ENCODE data around the gene TMEM109. TPM values are rescaled to one million over a fixed set of nuclear protein-coding genes. Genes with fewer than 3 reads are reported as not detected.

Gene TMEM109
- total and polyA plus RNA-seq, 2 of the 8 experiments (the other 6 are each of a cell fraction or from before 2014, with no cell fraction given), result 27.3 to 30.3 TPM

GRCh38 chr11:60924110-60924905, 10.3 kb downstream of the TMEM109 start, which contains the start of gene TMEM132A:
Gene TMEM132A (plus strand): TSS chr11:60924460. CDS start chr11:60924634, 174 bp downstream.
- peak within 1 kb of the TSS; percentile 6; the same call in 1 of the 2 replicates for H2BK15ac ChIP-seq (ENCODE audit: low read length)
- ChIA-PET POLR2A (ENCODE audit: partially characterized antibody) (interaction anchor here (0.7 to 5.7 kb wide), 8 partner anchors 10 to 33 kb away, joined by 3 to 26 read pairs (median 4); partner anchors contain the start of gene TMEM109), CTCF (ENCODE audit: partially characterized antibody) (interaction anchor here (0.8 to 1.9 kb wide), 6 partner anchors 8 to 93 kb away, joined by 3 to 7 read pairs (median 4); no protein-coding TSS in a partner anchor)
- peaks cover 11% of the 10 kb centered on the region for H3K79me1 ChIP-seq (ENCODE audit: low read depth, low read length)
- H3K9me3 ChIP-seq (ENCODE audit: insufficient read depth in 2 of 2, low read depth in 1 of 2, low read length in 1 of 2), result no peaks in the 10 kb centered on the region
- peaks cover 5 to 14% (median 5%) of the 10 kb centered on the region in 4 experiments; a peak in 6 of 7 replicates for H3K4me1 ChIP-seq (replicated peaks in 1 of 4; ENCODE audit: control insufficient read depth in 3 of 4, insufficient read depth in 4 of 4, low read length in 3 of 4)
- peak within 1 kb of the TSS; percentile 87 for H3K4ac ChIP-seq (replicated peaks; ENCODE audit: insufficient read length, low read depth, low read length)
- H3K23me2 ChIP-seq (ENCODE audit: low read depth, low read length), result peaks cover 11% of the 10 kb centered on the region; the same call in 1 of the 2 replicates
- DNase-seq (ENCODE audit: low read depth in 1 of 2, low spot score in 2 of 2) (peak in 1 of 2 experiments; percentile 90), FAIRE-seq (no peak)
- H3K27me3 ChIP-seq (replicated peaks in 1 of 4; ENCODE audit: control insufficient read depth in 3 of 4, extremely low read depth in 1 of 4, insufficient read depth in 3 of 4, low read length in 3 of 4), result peaks cover 0 to 3% (median 0%) of the 10 kb centered on the region in 4 experiments; a peak in 1 of 7 replicates
- H3K18ac ChIP-seq (ENCODE audit: extremely low read depth, low read length), result peak within 1 kb of the TSS; percentile 73
- 0 out of 2 replicates have a peak within 1 kb of the TSS, but pooled peaks have one; percentile 44 for H2BK5ac ChIP-seq (ENCODE audit: low read depth, low read length)
- no peak within 1 kb of the TSS for H2BK120ac ChIP-seq (replicated peaks; ENCODE audit: low read depth, low read length)
- H3K56ac ChIP-seq (replicated peaks; ENCODE audit: insufficient read length, low read depth, low read length), result peak within 1 kb of the TSS; percentile 72
- no peak within 1 kb of the TSS for H2BK20ac ChIP-seq (ENCODE audit: low read length)
- 6% methylated on average over 27 of the region's 69 CpGs; no CpG with 5 or more reads in 1 of the 2 experiments for WGBS, 2 experiments (ENCODE audit: extremely low coverage in 1 of 2, insufficient coverage in 1 of 2, insufficient read length in 1 of 2, insufficient replicate concordance in 2 of 2, low coverage in 1 of 2, low lambda C conversion rate in 2 of 2, missing lambda C conversion rate in 1 of 2)
- H3K4me2 ChIP-seq (ENCODE audit: insufficient read depth in 1 of 2, low read depth in 2 of 2, low read length in 2 of 2), result peak within 1 kb of the TSS; percentile 68 to 91
- H4K91ac ChIP-seq (replicated peaks; ENCODE audit: insufficient read length, low read length), result peak within 1 kb of the TSS; percentile 59
- H4K5ac ChIP-seq (ENCODE audit: insufficient read length, low read depth, low read length), result no peak within 1 kb of the TSS
- peaks cover 0 to 3% of the 10 kb centered on the region in 2 experiments; a peak in 1 of 4 replicates for H3K79me2 ChIP-seq (ENCODE audit: control insufficient read depth in 1 of 2, insufficient read depth in 2 of 2, low read length in 2 of 2)
- H3K4me3 ChIP-seq (ENCODE audit: extremely low read depth in 1 of 4, insufficient read depth in 2 of 4, low read depth in 3 of 4, low read length in 4 of 4), result peak within 1 kb of the TSS; percentile 70 to 95 (median 77)
- no peak within 1 kb of the TSS for H3K23ac ChIP-seq (ENCODE audit: insufficient read length)
- H2AFZ ChIP-seq (ENCODE audit: low read length), result peak within 1 kb of the TSS; percentile 61
- peaks cover 9 to 15% of the 10 kb centered on the region in 2 experiments for H4K20me1 ChIP-seq (replicated peaks in 1 of 2; ENCODE audit: control insufficient read depth in 1 of 2, insufficient read depth in 2 of 2, low read length in 2 of 2)
- H3K36me3 ChIP-seq (ENCODE audit: control insufficient read depth in 2 of 4, insufficient read depth in 4 of 4, low read length in 3 of 4), result peaks cover 5 to 27% (median 14%) of the 10 kb centered on the region in 4 experiments; a peak in 7 of 8 replicates
- no peak within 1 kb of the TSS for H3K14ac ChIP-seq (ENCODE audit: insufficient read length)
- peak within 1 kb of the TSS; percentile 71 for H4K8ac ChIP-seq (ENCODE audit: extremely low read depth, insufficient read depth, low read length)
- H3K9ac ChIP-seq (replicated peaks in 1 of 4; ENCODE audit: extremely low read depth in 1 of 4, low read depth in 3 of 4, low read length in 3 of 4), result peak within 1 kb of the TSS; percentile 34 to 86 (median 46)
- H2BK12ac ChIP-seq (ENCODE audit: low read depth, low read length), result peak within 1 kb of the TSS; percentile 43; the same call in 1 of the 2 replicates
- no peak within 1 kb of the TSS; the same call in 1 of the 2 replicates for H3K27ac ChIP-seq (ENCODE audit: low read depth, low read length)
- H2AK5ac ChIP-seq (ENCODE audit: low read depth, low read length), result peak within 1 kb of the TSS; percentile 6; the same call in 1 of the 2 replicates
- peak; percentile 95 for TF ChIP-seq FOSL1 (IDR thresholded peaks at IDR 0.05; ENCODE audit: insufficient read depth, low read depth, low read length)
- TF ChIP-seq SRF (IDR thresholded peaks at IDR 0.05; ENCODE audit: low read depth, low read length), result no peak
- 0 out of 2 replicates have a peak, but pooled peaks have one; percentile 31 for TF ChIP-seq RBBP5 (IDR thresholded peaks at IDR 0.05; ENCODE audit: borderline replicate concordance, low read depth, low read length)
- TF ChIP-seq EP300 (IDR thresholded peaks at IDR 0.05; ENCODE audit: borderline replicate concordance in 1 of 2, low read depth in 2 of 2, low read length in 2 of 2), result peak in 1 of 2 experiments; percentile 27; a peak in 1 of 3 replicates
- no peak for TF ChIP-seq CBX8 (IDR thresholded peaks at IDR 0.05; ENCODE audit: borderline replicate concordance, low read depth, low read length)
- TF ChIP-seq TCF12 (IDR thresholded peaks at IDR 0.05; ENCODE audit: low read depth, low read length), result peak; percentile 13; the same call in 1 of the 2 replicates
- TF ChIP-seq ZNF274 (IDR thresholded peaks at IDR 0.05; ENCODE audit: borderline replicate concordance, extremely low read depth, low read length), result no peak
- TF ChIP-seq EZH2 (IDR thresholded peaks at IDR 0.05; ENCODE audit: low read depth, low read length, severe bottlenecking), result peak; percentile 28
